ENCODE measurements around the gene MX2. TPM values are rescaled to one million over a fixed set of nuclear protein-coding genes. Genes with fewer than 3 reads are reported as not detected.

Gene MX2
- total and polyA plus RNA-seq, 2 experiments from 2014 or later: 5.4 to 9.2 TPM

DNA sequence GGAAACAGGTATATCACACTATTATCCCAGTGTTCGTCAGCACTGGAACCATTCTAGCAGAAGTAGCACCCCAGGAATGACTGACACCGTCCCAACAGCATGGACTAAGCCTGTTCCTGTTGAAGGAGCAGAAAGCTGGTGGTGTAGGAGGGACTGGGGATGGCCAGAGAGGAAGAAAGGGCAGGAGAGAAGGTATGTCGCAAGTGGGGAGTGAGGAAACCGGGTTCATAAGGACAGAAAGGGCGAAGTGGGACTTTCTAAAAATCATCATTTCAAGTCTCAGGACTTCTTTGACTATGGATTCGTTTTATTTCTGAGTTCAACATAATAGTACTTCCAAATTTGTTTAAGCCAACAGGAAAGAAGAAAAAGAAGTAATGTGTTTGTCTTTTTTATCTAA lies 44.5 kb downstream of the MX2 start (continued):
- TF ChIP-seq, protein P1, sequence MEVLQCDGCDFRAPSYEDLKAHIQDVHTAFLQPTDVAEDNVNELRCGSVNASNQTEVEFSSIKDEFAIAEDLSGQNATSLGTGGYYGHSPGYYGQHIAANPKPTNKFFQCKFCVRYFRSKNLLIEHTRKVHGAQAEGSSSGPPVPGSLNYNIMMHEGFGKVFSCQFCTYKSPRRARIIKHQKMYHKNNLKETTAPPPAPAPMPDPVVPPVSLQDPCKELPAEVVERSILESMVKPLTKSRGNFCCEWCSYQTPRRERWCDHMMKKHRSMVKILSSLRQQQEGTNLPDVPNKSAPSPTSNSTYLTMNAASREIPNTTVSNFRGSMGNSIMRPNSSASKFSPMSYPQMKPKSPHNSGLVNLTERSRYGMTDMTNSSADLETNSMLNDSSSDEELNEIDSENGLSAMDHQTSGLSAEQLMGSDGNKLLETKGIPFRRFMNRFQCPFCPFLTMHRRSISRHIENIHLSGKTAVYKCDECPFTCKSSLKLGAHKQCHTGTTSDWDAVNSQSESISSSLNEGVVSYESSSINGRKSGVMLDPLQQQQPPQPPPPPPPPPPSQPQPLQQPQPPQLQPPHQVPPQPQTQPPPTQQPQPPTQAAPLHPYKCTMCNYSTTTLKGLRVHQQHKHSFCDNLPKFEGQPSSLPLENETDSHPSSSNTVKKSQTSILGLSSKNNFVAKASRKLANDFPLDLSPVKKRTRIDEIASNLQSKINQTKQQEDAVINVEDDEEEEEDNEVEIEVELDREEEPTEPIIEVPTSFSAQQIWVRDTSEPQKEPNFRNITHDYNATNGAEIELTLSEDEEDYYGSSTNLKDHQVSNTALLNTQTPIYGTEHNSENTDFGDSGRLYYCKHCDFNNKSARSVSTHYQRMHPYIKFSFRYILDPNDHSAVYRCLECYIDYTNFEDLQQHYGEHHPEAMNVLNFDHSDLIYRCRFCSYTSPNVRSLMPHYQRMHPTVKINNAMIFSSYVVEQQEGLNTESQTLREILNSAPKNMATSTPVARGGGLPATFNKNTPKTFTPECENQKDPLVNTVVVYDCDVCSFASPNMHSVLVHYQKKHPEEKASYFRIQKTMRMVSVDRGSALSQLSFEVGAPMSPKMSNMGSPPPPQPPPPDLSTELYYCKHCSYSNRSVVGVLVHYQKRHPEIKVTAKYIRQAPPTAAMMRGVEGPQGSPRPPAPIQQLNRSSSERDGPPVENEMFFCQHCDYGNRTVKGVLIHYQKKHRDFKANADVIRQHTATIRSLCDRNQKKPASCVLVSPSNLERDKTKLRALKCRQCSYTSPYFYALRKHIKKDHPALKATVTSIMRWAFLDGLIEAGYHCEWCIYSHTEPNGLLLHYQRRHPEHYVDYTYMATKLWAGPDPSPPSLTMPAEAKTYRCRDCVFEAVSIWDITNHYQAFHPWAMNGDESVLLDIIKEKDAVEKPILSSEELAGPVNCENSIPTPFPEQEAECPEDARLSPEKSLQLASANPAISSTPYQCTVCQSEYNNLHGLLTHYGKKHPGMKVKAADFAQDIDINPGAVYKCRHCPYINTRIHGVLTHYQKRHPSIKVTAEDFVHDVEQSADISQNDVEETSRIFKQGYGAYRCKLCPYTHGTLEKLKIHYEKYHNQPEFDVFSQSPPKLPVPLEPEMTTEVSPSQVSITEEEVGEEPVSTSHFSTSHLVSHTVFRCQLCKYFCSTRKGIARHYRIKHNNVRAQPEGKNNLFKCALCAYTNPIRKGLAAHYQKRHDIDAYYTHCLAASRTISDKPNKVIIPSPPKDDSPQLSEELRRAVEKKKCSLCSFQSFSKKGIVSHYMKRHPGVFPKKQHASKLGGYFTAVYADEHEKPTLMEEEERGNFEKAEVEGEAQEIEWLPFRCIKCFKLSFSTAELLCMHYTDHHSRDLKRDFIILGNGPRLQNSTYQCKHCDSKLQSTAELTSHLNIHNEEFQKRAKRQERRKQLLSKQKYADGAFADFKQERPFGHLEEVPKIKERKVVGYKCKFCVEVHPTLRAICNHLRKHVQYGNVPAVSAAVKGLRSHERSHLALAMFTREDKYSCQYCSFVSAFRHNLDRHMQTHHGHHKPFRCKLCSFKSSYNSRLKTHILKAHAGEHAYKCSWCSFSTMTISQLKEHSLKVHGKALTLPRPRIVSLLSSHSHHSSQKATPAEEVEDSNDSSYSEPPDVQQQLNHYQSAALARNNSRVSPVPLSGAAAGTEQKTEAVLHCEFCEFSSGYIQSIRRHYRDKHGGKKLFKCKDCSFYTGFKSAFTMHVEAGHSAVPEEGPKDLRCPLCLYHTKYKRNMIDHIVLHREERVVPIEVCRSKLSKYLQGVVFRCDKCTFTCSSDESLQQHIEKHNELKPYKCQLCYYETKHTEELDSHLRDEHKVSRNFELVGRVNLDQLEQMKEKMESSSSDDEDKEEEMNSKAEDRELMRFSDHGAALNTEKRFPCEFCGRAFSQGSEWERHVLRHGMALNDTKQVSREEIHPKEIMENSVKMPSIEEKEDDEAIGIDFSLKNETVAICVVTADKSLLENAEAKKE (CRISPR knock-in tag; IDR thresholded peaks at IDR 0.05): no peak
- TF ChIP-seq JUNB (IDR thresholded peaks at IDR 0.05; ENCODE audit: unreplicated experiment): no peak
- TF ChIP-seq, protein P2, sequence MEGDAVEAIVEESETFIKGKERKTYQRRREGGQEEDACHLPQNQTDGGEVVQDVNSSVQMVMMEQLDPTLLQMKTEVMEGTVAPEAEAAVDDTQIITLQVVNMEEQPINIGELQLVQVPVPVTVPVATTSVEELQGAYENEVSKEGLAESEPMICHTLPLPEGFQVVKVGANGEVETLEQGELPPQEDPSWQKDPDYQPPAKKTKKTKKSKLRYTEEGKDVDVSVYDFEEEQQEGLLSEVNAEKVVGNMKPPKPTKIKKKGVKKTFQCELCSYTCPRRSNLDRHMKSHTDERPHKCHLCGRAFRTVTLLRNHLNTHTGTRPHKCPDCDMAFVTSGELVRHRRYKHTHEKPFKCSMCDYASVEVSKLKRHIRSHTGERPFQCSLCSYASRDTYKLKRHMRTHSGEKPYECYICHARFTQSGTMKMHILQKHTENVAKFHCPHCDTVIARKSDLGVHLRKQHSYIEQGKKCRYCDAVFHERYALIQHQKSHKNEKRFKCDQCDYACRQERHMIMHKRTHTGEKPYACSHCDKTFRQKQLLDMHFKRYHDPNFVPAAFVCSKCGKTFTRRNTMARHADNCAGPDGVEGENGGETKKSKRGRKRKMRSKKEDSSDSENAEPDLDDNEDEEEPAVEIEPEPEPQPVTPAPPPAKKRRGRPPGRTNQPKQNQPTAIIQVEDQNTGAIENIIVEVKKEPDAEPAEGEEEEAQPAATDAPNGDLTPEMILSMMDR (conservative IDR thresholded peaks at IDR 0.05; ENCODE audit: low read depth in 2 of 2): no peak

DNA sequence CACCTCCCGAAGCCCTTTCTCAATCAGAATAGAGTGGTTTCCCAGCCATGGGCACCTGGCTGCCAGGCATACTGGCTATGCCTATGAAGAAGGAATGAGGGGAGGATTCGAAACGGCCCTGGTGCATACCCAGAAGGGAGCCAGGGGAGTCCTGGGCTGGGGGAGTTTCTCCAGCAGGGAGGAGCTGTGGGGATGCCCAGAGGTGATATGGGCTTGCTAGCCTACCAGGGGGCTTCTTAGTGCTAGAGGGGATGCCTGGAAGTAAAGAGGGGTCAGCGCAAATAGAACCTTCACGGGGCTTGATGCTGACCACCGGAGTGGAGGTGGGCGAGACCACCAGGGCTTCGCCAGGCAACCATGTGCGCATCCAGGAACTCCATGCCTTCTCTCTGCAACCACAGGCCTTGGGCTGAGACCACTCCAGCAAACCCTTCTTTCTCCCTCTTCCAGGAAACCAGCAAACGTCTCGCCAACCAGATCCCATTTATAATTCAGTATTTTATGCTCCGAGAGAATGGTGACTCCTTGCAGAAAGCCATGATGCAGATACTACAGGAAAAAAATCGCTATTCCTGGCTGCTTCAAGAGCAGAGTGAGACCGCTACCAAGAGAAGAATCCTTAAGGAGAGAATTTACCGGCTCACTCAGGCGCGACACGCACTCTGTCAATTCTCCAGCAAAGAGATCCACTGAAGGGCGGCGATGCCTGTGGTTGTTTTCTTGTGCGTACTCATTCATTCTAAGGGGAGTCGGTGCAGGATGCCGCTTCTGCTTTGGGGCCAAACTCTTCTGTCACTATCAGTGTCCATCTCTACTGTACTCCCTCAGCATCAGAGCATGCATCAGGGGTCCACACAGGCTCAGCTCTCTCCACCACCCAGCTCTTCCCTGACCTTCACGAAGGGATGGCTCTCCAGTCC lies 46.0 kb downstream of the MX2 start:
- DNase-seq (ENCODE audit: low spot score) (no peak), ATAC-seq (no peak)
- H3F3A ChIP-seq (replicated peaks; ENCODE audit: low read depth): no peaks in the 10 kb centered on the region
- Mint-ChIP-seq H3K27ac (no peak overlapping the region), H3K4me1 (peaks cover 3% of the 10 kb centered on the region; the same call in 2 of the 3 replicates), H3K9me3 (peaks cover 20% of the 10 kb centered on the region), H3K27me3 (ENCODE audit: insufficient read depth, low read depth, poor library complexity) (peaks cover 7% of the 10 kb centered on the region), H3K36me3 (ENCODE audit: low read depth) (peaks cover 8% of the 10 kb centered on the region; the same call in 2 of the 3 replicates), H3K4me3 (no peak overlapping the region)
- H3K4me1 ChIP-seq (ENCODE audit: insufficient read depth): no peaks in the 10 kb centered on the region
- H3K27me3 ChIP-seq (ENCODE audit: insufficient read depth): no peaks in the 10 kb centered on the region
- H3K4me2 ChIP-seq: no peak overlapping the region
- H3K9me2 ChIP-seq (ENCODE audit: insufficient read depth): peaks cover 10% of the 10 kb centered on the region; the same call in 1 of the 2 replicates
- no peaks in the 10 kb centered on the region for H4K20me1 ChIP-seq (replicated peaks; ENCODE audit: insufficient read depth)
- no peak overlapping the region for H3K4me3 ChIP-seq
- H3K36me3 ChIP-seq (ENCODE audit: insufficient read depth): no peaks in the 10 kb centered on the region; the same call in 1 of the 2 replicates
- H3K27ac ChIP-seq (ENCODE audit: low read depth): no peak overlapping the region
- H3K79me2 ChIP-seq (replicated peaks; ENCODE audit: insufficient read depth): no peaks in the 10 kb centered on the region
- no peak overlapping the region for H2AFZ ChIP-seq
- TF ChIP-seq STAT1 (IDR thresholded peaks at IDR 0.05; ENCODE audit: unreplicated experiment): no peak
- no peak for TF ChIP-seq EZH2phosphoT487 (IDR thresholded peaks at IDR 0.05; ENCODE audit: unreplicated experiment)
- no peak for TF ChIP-seq JUNB (IDR thresholded peaks at IDR 0.05; ENCODE audit: unreplicated experiment)
- TF ChIP-seq NANOG (IDR thresholded peaks at IDR 0.05; ENCODE audit: borderline replicate concordance): no peak
- no peak for TF ChIP-seq CREB1 (CRISPR knock-in tag; IDR thresholded peaks at IDR 0.05; ENCODE audit: low read depth)
- TF ChIP-seq, protein P3, sequence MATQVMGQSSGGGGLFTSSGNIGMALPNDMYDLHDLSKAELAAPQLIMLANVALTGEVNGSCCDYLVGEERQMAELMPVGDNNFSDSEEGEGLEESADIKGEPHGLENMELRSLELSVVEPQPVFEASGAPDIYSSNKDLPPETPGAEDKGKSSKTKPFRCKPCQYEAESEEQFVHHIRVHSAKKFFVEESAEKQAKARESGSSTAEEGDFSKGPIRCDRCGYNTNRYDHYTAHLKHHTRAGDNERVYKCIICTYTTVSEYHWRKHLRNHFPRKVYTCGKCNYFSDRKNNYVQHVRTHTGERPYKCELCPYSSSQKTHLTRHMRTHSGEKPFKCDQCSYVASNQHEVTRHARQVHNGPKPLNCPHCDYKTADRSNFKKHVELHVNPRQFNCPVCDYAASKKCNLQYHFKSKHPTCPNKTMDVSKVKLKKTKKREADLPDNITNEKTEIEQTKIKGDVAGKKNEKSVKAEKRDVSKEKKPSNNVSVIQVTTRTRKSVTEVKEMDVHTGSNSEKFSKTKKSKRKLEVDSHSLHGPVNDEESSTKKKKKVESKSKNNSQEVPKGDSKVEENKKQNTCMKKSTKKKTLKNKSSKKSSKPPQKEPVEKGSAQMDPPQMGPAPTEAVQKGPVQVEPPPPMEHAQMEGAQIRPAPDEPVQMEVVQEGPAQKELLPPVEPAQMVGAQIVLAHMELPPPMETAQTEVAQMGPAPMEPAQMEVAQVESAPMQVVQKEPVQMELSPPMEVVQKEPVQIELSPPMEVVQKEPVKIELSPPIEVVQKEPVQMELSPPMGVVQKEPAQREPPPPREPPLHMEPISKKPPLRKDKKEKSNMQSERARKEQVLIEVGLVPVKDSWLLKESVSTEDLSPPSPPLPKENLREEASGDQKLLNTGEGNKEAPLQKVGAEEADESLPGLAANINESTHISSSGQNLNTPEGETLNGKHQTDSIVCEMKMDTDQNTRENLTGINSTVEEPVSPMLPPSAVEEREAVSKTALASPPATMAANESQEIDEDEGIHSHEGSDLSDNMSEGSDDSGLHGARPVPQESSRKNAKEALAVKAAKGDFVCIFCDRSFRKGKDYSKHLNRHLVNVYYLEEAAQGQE (IDR thresholded peaks at IDR 0.05; ENCODE audit: unreplicated experiment): no peak
- no peak for TF ChIP-seq ZNF114 (CRISPR knock-in tag; IDR thresholded peaks at IDR 0.05)
- TF ChIP-seq POLR2AphosphoS5 (IDR thresholded peaks at IDR 0.05; ENCODE audit: low read depth): no peak
- TF ChIP-seq EZH2 (IDR thresholded peaks at IDR 0.05; ENCODE audit: low read depth, unreplicated experiment): no peak
- TF ChIP-seq ZNF331 (CRISPR knock-in tag; IDR thresholded peaks at IDR 0.05; ENCODE audit: low read depth): no peak
